NCI-H128 (cell line): Measurements from ENCODE around the gene APMAP.

Source experiments
- DNase-seq: peaks from one replicate; lab custom pipeline; 2025; ENCODE audit not compliant: unreplicated experiment; lab: John Stamatoyannopoulos, UW

APMAP gene

GRCh38 chr20:24990810-24991252, 1.7 kb downstream of the APMAP start:
- DNase-seq, result no peak

- no peak for DNase-seq
Measured at GRCh38 chr20:24989162-24989561, 3.4 kb downstream of the APMAP start.

GRCh38 chr20:24987873-24988835, 4.4 kb downstream of the APMAP start:
- DNase-seq, result no peak

GRCh38 chr20:24987244-24987643, 5.3 kb downstream of the APMAP start:
- no peak for DNase-seq

GRCh38 chr20:24986436-24987015, 6.0 kb downstream of the APMAP start:
- no peak for DNase-seq

- no peak for DNase-seq
Measured at GRCh38 chr20:24985802-24986201, 6.7 kb downstream of the APMAP start.

- no peak for DNase-seq
Measured at GRCh38 chr20:24984961-24985640, 7.5 kb downstream of the APMAP start.

GRCh38 chr20:24983896-24984295, 8.7 kb downstream of the APMAP start:
- DNase-seq, result no peak

GRCh38 chr20:24981790-24982189, 10.8 kb downstream of the APMAP start:
- DNase-seq, result no peak

GRCh38 chr20:24981282-24981681, 11.3 kb downstream of the APMAP start:
- DNase-seq, result no peak

- no peak for DNase-seq
Measured at GRCh38 chr20:24980291-24981053, 12.1 kb downstream of the APMAP start.

GRCh38 chr20:24979036-24979960, 13.3 kb downstream of the APMAP start:
- DNase-seq, result no peak

- DNase-seq, result no peak
Measured at GRCh38 chr20:24978513-24978912, 14.0 kb downstream of the APMAP start.

GRCh38 chr20:24977797-24978196, 14.8 kb downstream of the APMAP start:
- no peak for DNase-seq

- no peak for DNase-seq
Measured at GRCh38 chr20:24977336-24977735, 15.2 kb downstream of the APMAP start.

GRCh38 chr20:24972341-24972740, 20.2 kb downstream of the APMAP start:
- no peak for DNase-seq

GRCh38 chr20:24971376-24972101, 21.0 kb downstream of the APMAP start:
- DNase-seq, result no peak

- DNase-seq, result no peak
Measured at GRCh38 chr20:24970754-24971153, 21.8 kb downstream of the APMAP start.

- no peak for DNase-seq
Measured at GRCh38 chr20:24970030-24970553, 22.5 kb downstream of the APMAP start.
